Keratinocyte (primary cell): Measurements from ENCODE around the gene MIX23. TPM values are rescaled to one million over a fixed set of nuclear protein-coding genes. Genes with fewer than 3 reads are reported as not detected.

ENCODE experiments used
- DNase-seq: peaks from one replicate; pipeline ENCODE4 v3.0.0-alpha.2; 2011; ENCODE audit warnings: low read depth, missing footprints, low spot score
- FAIRE-seq: peaks from 2 replicates; lab custom pipeline; 2011; peaks lifted over from hg19 to GRCh38; lab: Jason Lieb, UNC
- H2AFZ ChIP-seq: 2 replicates; pipeline ENCODE4 v1.6.0; 2012; ENCODE audit warnings: low read length, control low read depth, inconsistent platforms; ENCODE audit not compliant: control insufficient read depth
- H3K27ac ChIP-seq: 2 replicates; pipeline ENCODE4 v1.5.1; 2011; ENCODE audit warnings: low read length; ENCODE audit not compliant: control insufficient read depth, insufficient read depth
- H3K27me3 ChIP-seq: 3 replicates; pipeline ENCODE4 v1.6.0; 2011; ENCODE audit warnings: low read length; ENCODE audit not compliant: control insufficient read depth, insufficient read depth; ENCODE audit errors: extremely low read depth
- H3K36me3 ChIP-seq, 2 experiments: 2 replicates in 1 of 2; 3 replicates in 1 of 2; pipeline ENCODE4 v1.5.1; 2011; ENCODE audit warnings: low read length in 2 of 2, mild to moderate bottlenecking in 1 of 2; ENCODE audit not compliant: control insufficient read depth in 2 of 2, insufficient read depth in 2 of 2; ENCODE audit errors: extremely low read depth in 1 of 2
- H3K4me1 ChIP-seq: 3 replicates; pipeline ENCODE4 v1.5.1; 2011; ENCODE audit warnings: low read length; ENCODE audit not compliant: control insufficient read depth, insufficient read depth; ENCODE audit errors: extremely low read depth
- H3K4me2 ChIP-seq: 3 replicates; pipeline ENCODE4 v1.6.0; 2011; ENCODE audit warnings: low read depth, low read length; ENCODE audit not compliant: control insufficient read depth, insufficient read depth; ENCODE audit errors: extremely low read depth
- H3K4me3 ChIP-seq, 3 experiments: fragments of 200-600 bp in 1 of 3; sonication (generic) in 1 of 3; 2 replicates in 2 of 3; 3 replicates in 1 of 3; pipeline ENCODE4 v1.5.1; 2011 to 2016; ENCODE audit warnings: low read length in 3 of 3, mild to moderate bottlenecking in 3 of 3, control low read depth in 2 of 3, inconsistent platforms in 1 of 3, low read depth in 1 of 3, mixed read lengths in 1 of 3, mixed run types in 1 of 3, moderate library complexity in 1 of 3; ENCODE audit not compliant: control insufficient read depth in 2 of 3, insufficient read depth in 2 of 3; ENCODE audit errors: extremely low read depth in 1 of 3
- H3K79me2 ChIP-seq: 2 replicates; pipeline ENCODE4 v1.6.0; 2012; ENCODE audit warnings: low read length; ENCODE audit not compliant: control insufficient read depth, insufficient read depth
- H3K9ac ChIP-seq: 3 replicates; pipeline ENCODE4 v1.6.0; 2011; ENCODE audit warnings: low read length; ENCODE audit not compliant: control insufficient read depth, insufficient read depth; ENCODE audit errors: extremely low read depth
- H3K9me1 ChIP-seq: 3 replicates; pipeline ENCODE4 v1.6.0; 2011; ENCODE audit warnings: low read length; ENCODE audit not compliant: control insufficient read depth, insufficient read depth; ENCODE audit errors: extremely low read depth
- H3K9me3 ChIP-seq: 2 replicates; pipeline ENCODE4 v1.5.1; 2012; ENCODE audit warnings: low read depth, low read length; ENCODE audit not compliant: control insufficient read depth
- H4K20me1 ChIP-seq: 3 replicates; pipeline ENCODE4 v1.6.0; 2011; ENCODE audit warnings: low read length; ENCODE audit not compliant: control insufficient read depth, insufficient read depth; ENCODE audit errors: extremely low read depth
- CTCF ChIP-seq, 3 experiments: IDR thresholded peaks in 1 of 3; conservative IDR thresholded peaks in 1 of 3; optimal IDR thresholded peaks in 1 of 3; 2 replicates in 2 of 3; 3 replicates in 1 of 3; pipeline versions ENCODE3 to v1.5.1; 2011; ENCODE audit warnings: low read length in 3 of 3, mild to moderate bottlenecking in 3 of 3, moderate library complexity in 2 of 3, control low read depth in 1 of 3, inconsistent platforms in 1 of 3; ENCODE audit not compliant: insufficient read depth in 2 of 3; ENCODE audit errors: extremely low read depth in 1 of 3
- EZH2 ChIP-seq: IDR thresholded peaks from one replicate; pipeline ENCODE4 v1.6.1; 2012; ENCODE audit warnings: inconsistent platforms, mild to moderate bottlenecking, low read length, moderate library complexity
- dilution Hi-C: fragments of 300-500 bp; cut with MboI; formaldehyde crosslinking; loops from one replicate; pipeline ENCODE4 v1.7.0; 2020; ENCODE audit warnings: low sequenced_read_pairs; ENCODE audit not compliant: extremely low pct_ligation_motif_present
- polyA plus RNA-seq, 5 experiments: library from polyadenylated mRNA; depleted of rRNA in 3 of 5; stranded (reverse) in 3 of 5; stranded (forward) in 1 of 5; unstranded in 1 of 5; fragments of >200 nt; gene quantifications; 1 replicate in 1 of 5; 2 replicates in 3 of 5; 3 replicates in 1 of 5; pipeline versions ENCODE4 v1.2.1 to v1.2.3, GENCODE V29; 2011 to 2012; ENCODE audit warnings: missing spikeins in 2 of 5, low read depth in 1 of 5, low replicate concordance in 1 of 5

Gene MIX23
- polyA plus RNA-seq, 1 donor (not counting 4 experiments of a cell fraction or from before 2014, with no cell fraction given) = 36.5 TPM

GRCh38 chr3:122427857-122428471 lies 44.9 kb upstream of the MIX23 start:
- no peak overlapping the region for H3K27ac ChIP-seq
- no peak overlapping the region for H3K4me2 ChIP-seq
- H3K4me3 ChIP-seq = no peak overlapping the region
- no peaks in the 10 kb centered on the region for H3K9me3 ChIP-seq
- no peak overlapping the region for H2AFZ ChIP-seq
- dilution Hi-C loops = no loop called here
- no peaks in the 10 kb centered on the region for H3K27me3 ChIP-seq
- no peaks in the 10 kb centered on the region for H3K4me1 ChIP-seq
- FAIRE-seq (peak; percentile 26), DNase-seq (no peak)
- no peaks in the 10 kb centered on the region for H3K9me1 ChIP-seq
- no peak overlapping the region for H3K9ac ChIP-seq
- no peaks in the 10 kb centered on the region for H3K79me2 ChIP-seq
- H4K20me1 ChIP-seq = no peaks in the 10 kb centered on the region
- no peak for TF ChIP-seq EZH2
- no peak for TF ChIP-seq CTCF (optimal IDR thresholded peaks at IDR 0.05 in 1 of 3, IDR thresholded peaks at IDR 0.05 in 1 of 3, conservative IDR thresholded peaks at IDR 0.05 in 1 of 3; ENCODE audit: extremely low read depth in 1 of 3, insufficient read depth in 2 of 3, low read length in 3 of 3)
- peaks cover 16 to 21% of the 10 kb centered on the region in 2 experiments for H3K36me3 ChIP-seq

- no peak overlapping the region for H2AFZ ChIP-seq
- dilution Hi-C loops = no loop called here
- peaks cover 6% of the 10 kb centered on the region for H3K4me1 ChIP-seq
- H3K9ac ChIP-seq = no peak overlapping the region
- no peaks in the 10 kb centered on the region for H3K9me3 ChIP-seq
- no peaks in the 10 kb centered on the region for H3K27me3 ChIP-seq
- FAIRE-seq (no peak), DNase-seq (no peak)
- H4K20me1 ChIP-seq = no peaks in the 10 kb centered on the region
- peaks cover 10 to 13% of the 10 kb centered on the region in 2 experiments for H3K36me3 ChIP-seq
- no peak overlapping the region for H3K4me2 ChIP-seq
- H3K79me2 ChIP-seq = peaks cover 14% of the 10 kb centered on the region
- no peak overlapping the region for H3K4me3 ChIP-seq
- H3K9me1 ChIP-seq = no peaks in the 10 kb centered on the region
- no peak overlapping the region for H3K27ac ChIP-seq
- TF ChIP-seq CTCF (optimal IDR thresholded peaks at IDR 0.05 in 1 of 3, IDR thresholded peaks at IDR 0.05 in 1 of 3, conservative IDR thresholded peaks at IDR 0.05 in 1 of 3; ENCODE audit: extremely low read depth in 1 of 3, insufficient read depth in 2 of 3, low read length in 3 of 3) (no peak), EZH2 (no peak)
Measured at GRCh38 chr3:122421836-122422235, 38.8 kb upstream of the MIX23 start.
